ENCODE results near the gene CUX1.

CUX1 gene

DNA sequence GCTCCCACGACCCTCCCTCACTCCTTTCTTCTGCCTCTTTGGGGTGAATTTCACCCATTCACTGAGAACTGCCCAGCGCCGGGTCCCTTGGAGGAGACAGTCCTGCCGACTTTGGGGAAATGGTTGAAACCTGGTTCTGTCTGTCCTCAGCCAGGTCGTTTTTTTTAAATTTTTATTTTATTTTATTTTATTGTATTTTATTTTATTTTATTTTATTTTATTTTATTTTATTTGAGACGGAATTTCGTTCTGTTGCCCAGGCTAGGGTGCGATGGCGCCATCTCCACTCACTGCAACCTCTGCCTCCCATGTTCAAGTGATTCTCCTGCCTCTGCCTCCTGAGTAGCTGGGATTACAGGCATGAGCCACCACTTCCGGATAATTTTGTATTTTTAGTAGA, 363.3 kb downstream of the CUX1 start:
- ChIA-PET POLR2A (no interaction called here), CTCF (no interaction called here)
- no peak for TF ChIP-seq RBAK (tag by site-specific recombination; IDR thresholded peaks at IDR 0.05)
- TF ChIP-seq ZBTB20 (tag by site-specific recombination; IDR thresholded peaks at IDR 0.05), result no peak
- TF ChIP-seq KLF7 (tag by site-specific recombination; IDR thresholded peaks at IDR 0.05; ENCODE audit: borderline replicate concordance), result no peak
- no peak for TF ChIP-seq ZNF514 (tag by site-specific recombination; IDR thresholded peaks at IDR 0.05)
- no peak for TF ChIP-seq SCRT1 (tag by site-specific recombination; IDR thresholded peaks at IDR 0.05; ENCODE audit: borderline replicate concordance)

DNA sequence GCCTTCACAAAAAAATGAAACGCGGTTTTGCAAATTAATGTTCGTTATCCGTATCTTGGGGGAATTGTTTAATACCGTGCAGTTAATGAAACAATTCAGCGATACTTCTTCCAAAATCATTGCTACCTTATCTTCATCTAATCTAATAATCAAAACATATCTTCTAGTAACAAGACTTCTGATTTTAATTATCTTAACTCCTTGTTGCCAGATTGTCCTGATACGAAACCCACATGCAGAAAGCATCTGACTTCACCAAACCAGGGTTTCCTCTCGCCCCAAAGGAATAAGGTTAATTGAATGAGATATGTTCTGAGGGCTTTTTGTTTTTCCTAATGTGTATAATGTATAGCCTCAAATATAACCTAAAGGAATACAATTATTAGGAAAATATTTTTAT, 364.1 kb downstream of the CUX1 start:
- TF ChIP-seq ZNF416 (tag by site-specific recombination; IDR thresholded peaks at IDR 0.05), result no peak
- no peak for TF ChIP-seq ZNF324 (tag by site-specific recombination; IDR thresholded peaks at IDR 0.05)
- no peak for TF ChIP-seq ZNF335 (tag by site-specific recombination; conservative IDR thresholded peaks at IDR 0.05)
- TF ChIP-seq ZNF514 (tag by site-specific recombination; IDR thresholded peaks at IDR 0.05), result no peak
- no peak for TF ChIP-seq ZNF610 (tag by site-specific recombination; IDR thresholded peaks at IDR 0.05; ENCODE audit: borderline replicate concordance)
- TF ChIP-seq ZXDB (tag by site-specific recombination; IDR thresholded peaks at IDR 0.05), result no peak
- no peak for TF ChIP-seq ZNF768 (tag by site-specific recombination; IDR thresholded peaks at IDR 0.05)
- TF ChIP-seq KLF10 (tag by site-specific recombination; IDR thresholded peaks at IDR 0.05), result no peak
- TF ChIP-seq ZNF670 (tag by site-specific recombination; IDR thresholded peaks at IDR 0.05; ENCODE audit: low read depth), result no peak
- TF ChIP-seq ZNF404 (tag by site-specific recombination; IDR thresholded peaks at IDR 0.05), result no peak
- no peak for TF ChIP-seq ZNF10 (tag by site-specific recombination; IDR thresholded peaks at IDR 0.05)
- TF ChIP-seq ZNF623 (tag by site-specific recombination; IDR thresholded peaks at IDR 0.05), result no peak
- TF ChIP-seq, protein P1, sequence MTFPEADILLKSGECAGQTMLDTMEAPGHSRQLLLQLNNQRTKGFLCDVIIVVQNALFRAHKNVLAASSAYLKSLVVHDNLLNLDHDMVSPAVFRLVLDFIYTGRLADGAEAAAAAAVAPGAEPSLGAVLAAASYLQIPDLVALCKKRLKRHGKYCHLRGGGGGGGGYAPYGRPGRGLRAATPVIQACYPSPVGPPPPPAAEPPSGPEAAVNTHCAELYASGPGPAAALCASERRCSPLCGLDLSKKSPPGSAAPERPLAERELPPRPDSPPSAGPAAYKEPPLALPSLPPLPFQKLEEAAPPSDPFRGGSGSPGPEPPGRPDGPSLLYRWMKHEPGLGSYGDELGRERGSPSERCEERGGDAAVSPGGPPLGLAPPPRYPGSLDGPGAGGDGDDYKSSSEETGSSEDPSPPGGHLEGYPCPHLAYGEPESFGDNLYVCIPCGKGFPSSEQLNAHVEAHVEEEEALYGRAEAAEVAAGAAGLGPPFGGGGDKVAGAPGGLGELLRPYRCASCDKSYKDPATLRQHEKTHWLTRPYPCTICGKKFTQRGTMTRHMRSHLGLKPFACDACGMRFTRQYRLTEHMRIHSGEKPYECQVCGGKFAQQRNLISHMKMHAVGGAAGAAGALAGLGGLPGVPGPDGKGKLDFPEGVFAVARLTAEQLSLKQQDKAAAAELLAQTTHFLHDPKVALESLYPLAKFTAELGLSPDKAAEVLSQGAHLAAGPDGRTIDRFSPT (tag by site-specific recombination; IDR thresholded peaks at IDR 0.05), result no peak
- TF ChIP-seq, protein P2, sequence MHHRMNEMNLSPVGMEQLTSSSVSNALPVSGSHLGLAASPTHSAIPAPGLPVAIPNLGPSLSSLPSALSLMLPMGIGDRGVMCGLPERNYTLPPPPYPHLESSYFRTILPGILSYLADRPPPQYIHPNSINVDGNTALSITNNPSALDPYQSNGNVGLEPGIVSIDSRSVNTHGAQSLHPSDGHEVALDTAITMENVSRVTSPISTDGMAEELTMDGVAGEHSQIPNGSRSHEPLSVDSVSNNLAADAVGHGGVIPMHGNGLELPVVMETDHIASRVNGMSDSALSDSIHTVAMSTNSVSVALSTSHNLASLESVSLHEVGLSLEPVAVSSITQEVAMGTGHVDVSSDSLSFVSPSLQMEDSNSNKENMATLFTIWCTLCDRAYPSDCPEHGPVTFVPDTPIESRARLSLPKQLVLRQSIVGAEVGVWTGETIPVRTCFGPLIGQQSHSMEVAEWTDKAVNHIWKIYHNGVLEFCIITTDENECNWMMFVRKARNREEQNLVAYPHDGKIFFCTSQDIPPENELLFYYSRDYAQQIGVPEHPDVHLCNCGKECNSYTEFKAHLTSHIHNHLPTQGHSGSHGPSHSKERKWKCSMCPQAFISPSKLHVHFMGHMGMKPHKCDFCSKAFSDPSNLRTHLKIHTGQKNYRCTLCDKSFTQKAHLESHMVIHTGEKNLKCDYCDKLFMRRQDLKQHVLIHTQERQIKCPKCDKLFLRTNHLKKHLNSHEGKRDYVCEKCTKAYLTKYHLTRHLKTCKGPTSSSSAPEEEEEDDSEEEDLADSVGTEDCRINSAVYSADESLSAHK (tag by site-specific recombination; IDR thresholded peaks at IDR 0.05), result no peak
- TF ChIP-seq ZBTB17 (tag by site-specific recombination; IDR thresholded peaks at IDR 0.05), result no peak
- no peak for TF ChIP-seq ZNF529 (tag by site-specific recombination; IDR thresholded peaks at IDR 0.05; ENCODE audit: insufficient replicate concordance)
- no peak for TF ChIP-seq ZNF664 (tag by site-specific recombination; IDR thresholded peaks at IDR 0.05)
- no peak for TF ChIP-seq ZNF366 (tag by site-specific recombination; conservative IDR thresholded peaks at IDR 0.05)
- peaks cover 5 to 25% of the 10 kb centered on the region in 2 experiments for H3K36me3 ChIP-seq (ENCODE audit: control insufficient read depth in 2 of 2, insufficient read depth in 1 of 2, low read length in 2 of 2)
- no peaks in the 10 kb centered on the region for H3K9me3 ChIP-seq (ENCODE audit: control insufficient read depth, insufficient read depth, low read depth, low read length)
- no peaks in the 10 kb centered on the region for H3K4me1 ChIP-seq (ENCODE audit: control insufficient read depth, insufficient read depth, low read length)
- ChIA-PET CTCF (no interaction called here), POLR2A (no interaction called here)
- H3K27ac ChIP-seq (ENCODE audit: extremely low read depth, low read depth, low read length), result no peak overlapping the region
- no peak overlapping the region for H3K4me3 ChIP-seq (ENCODE audit: low read depth, low read length)

More for the DNA sequence above, 363.3 kb downstream of the CUX1 start:
- Histone ChIP-seq H3K4me3 (ENCODE audit: low read depth, low read length) (no peak overlapping the region), H3K4me1 (ENCODE audit: control insufficient read depth, insufficient read depth, low read length) (no peaks in the 10 kb centered on the region), H3K27ac (ENCODE audit: extremely low read depth, low read depth, low read length) (no peak overlapping the region), H3K9me3 (ENCODE audit: control insufficient read depth, insufficient read depth, low read depth, low read length) (no peaks in the 10 kb centered on the region), H3K36me3 (ENCODE audit: control insufficient read depth in 2 of 2, insufficient read depth in 1 of 2, low read length in 2 of 2) (peaks cover 5 to 25% of the 10 kb centered on the region in 2 experiments)
